KBM-7 (cell line): ENCODE results near the gene C12orf76.
"Not testable (repeated sequence)": the region's sequence is repeated elsewhere in the genome, so short reads cannot be mapped to it uniquely, and the experiment has no call there.

Experiments
- DNase-seq: peaks from one replicate; pipeline ENCODE4 v3.0.0-alpha.2; 2015
- in situ Hi-C: fragments of 300-500 bp; cut with MboI; formaldehyde crosslinking; loops from 2 replicates; pipeline ENCODE4 v1.14.3; 2020; ENCODE audit warnings: low sequenced_read_pairs, low pct_unique_long_range_greater_than_20kb, mixed read lengths

Gene C12orf76, protein sequence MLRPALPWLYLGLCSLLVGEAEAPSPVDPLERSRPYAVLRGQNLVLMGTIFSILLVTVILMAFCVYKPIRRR

GRCh38 chr12:110048242-110049027 lies at the start of gene C12orf76:
Gene C12orf76, minus strand, starts transcription at chr12:110048522. Its CDS starts 27 bp downstream, at chr12:110048495.
- in situ Hi-C loops = no loop called here
- DNase-seq = peak; percentile 98

- peak; percentile 12 for DNase-seq
- in situ Hi-C loops = no loop called here
Observed at GRCh38 chr12:110093631-110094311, 45.4 kb upstream of the C12orf76 start.

GRCh38 chr12:110091136-110091711 lies 42.9 kb upstream of the C12orf76 start:
- DNase-seq = no peak
- in situ Hi-C loops = no loop called here

- in situ Hi-C loops = no loop called here
- no peak for DNase-seq
Observed at GRCh38 chr12:110090266-110091135, 42.2 kb upstream of the C12orf76 start.

GRCh38 chr12:110088936-110089335 lies 40.6 kb upstream of the C12orf76 start:
- peak; percentile 72 for DNase-seq
- in situ Hi-C loops = no loop called here

GRCh38 chr12:110088216-110088615 lies 39.9 kb upstream of the C12orf76 start:
- in situ Hi-C loops = not testable (repeated sequence)
- peak; percentile 53 for DNase-seq

- no peak for DNase-seq
- in situ Hi-C loops = no loop called here
Observed at GRCh38 chr12:110084314-110085015, 36.1 kb upstream of the C12orf76 start.

- in situ Hi-C loops = no loop called here
- no peak for DNase-seq
Observed at GRCh38 chr12:110080410-110080809, 32.1 kb upstream of the C12orf76 start.

DNA sequence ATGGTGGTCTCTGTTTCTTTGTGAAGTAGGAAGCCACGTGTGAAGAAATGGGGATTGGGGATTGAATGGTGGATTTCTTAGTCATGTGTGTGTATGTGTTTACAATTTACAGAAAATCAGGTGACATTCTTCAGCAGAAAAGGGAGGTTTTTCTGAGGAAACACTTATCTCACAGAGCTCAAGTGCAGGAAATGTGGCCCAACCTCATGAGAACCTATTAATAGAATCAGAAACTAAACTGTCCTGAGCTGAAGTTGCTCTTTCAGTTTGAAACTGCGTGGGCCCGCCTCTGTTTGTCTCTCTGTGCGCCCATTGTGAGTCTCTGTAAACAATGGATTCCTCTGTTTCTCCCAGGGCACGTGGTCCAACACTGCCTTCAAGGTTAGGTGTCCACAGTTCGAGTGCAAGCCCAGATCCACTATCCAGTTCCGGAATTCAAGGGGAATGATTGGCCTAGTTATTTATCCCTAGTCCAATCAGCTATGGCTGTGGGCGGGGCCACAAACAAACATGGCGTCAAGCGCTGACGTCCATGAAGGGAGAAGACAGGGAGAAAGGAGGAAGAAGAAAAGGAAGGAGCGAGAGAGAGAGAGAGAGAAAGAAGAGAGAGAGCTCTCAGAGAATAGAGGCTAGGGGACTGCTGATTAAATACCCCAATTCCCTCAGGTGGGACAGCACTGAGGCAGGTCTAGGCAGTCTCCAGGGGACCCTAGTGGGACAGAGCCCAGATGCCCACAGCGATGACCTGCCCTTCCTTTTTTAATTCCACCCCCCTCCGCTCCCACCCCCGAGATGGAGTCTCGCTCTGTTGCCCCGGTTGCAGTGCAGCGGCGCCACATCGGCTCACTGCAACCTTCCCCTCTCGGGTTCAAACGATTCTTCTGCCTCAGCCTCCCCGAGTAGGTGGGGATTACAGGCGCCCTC lies 31.4 kb upstream of the C12orf76 start:
- peak; percentile 88 for DNase-seq

DNA sequence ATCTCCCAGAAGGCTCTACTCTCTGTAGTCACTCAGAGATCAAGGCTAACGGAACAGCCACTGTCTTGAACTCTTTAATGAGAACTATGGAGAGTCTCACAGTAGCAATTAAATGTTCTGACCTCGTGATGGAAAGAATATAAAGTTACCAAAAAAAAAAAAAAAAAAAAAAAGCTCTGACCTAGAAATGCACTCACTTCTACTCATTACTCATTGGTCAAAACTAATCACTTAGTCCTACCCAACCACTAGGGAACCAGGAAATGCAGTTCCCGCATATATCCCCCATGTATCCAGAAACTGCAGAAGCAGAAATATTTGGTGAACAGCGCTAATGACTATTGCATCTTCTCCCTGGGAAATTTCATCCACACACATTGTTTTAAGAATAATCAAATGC lies 29.5 kb upstream of the C12orf76 start:
- no peak for DNase-seq
- in situ Hi-C loops = no loop called here

More for the DNA sequence above, 31.4 kb upstream of the C12orf76 start:
- in situ Hi-C loops = no loop called here

- in situ Hi-C loops = no loop called here
- no peak for DNase-seq
Observed at GRCh38 chr12:110075880-110076279, 27.6 kb upstream of the C12orf76 start.

DNA sequence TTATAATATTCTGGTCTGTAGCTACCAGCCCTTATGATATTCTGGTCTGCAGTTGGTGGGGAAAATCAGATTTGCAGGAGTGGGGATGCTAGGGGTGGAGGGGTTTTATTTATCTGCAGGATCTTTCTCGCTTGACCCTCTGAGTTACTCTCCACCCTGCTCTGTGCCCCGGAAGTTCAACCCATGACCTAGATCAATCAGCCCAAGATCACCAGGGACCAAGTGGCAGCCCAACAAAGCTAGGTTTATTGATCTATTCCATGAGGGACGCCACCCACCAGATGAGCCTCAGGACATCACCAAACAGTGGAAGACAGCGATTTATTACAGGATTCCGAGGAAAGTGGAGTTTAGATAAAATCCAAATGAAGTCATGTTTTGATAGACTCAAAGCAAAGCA lies 25.8 kb upstream of the C12orf76 start:
- in situ Hi-C loops = no loop called here
- no peak for DNase-seq

GRCh38 chr12:110073049-110073831 lies 24.9 kb upstream of the C12orf76 start:
- DNase-seq = no peak
- in situ Hi-C loops = no loop called here

DNA sequence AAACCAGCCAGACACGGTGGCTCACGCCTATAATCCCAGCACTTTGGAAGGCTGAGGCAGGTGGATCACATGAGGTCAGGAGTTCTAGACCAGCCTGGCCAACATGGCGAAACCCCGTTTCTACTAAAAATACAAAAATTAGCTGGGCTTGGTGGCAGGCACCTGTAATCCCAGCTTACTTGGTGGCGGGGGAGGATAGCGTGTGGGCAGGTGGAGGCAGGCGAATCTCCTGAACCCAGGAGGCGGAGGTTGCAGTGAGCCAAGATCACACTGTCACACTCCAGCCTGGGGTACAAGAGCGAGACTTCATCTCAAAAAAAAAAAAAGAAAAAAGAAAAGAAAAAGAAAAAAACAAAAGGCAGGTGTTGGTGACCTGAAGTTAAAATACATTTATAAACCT lies 24.3 kb upstream of the C12orf76 start:
- DNase-seq, in situ Hi-C loops: not testable (repeated sequence)

- in situ Hi-C loops = no loop called here
- no peak for DNase-seq
Observed at GRCh38 chr12:110071967-110072366, 23.6 kb upstream of the C12orf76 start.

GRCh38 chr12:110071504-110071903 lies 23.2 kb upstream of the C12orf76 start:
- in situ Hi-C loops = no loop called here
- DNase-seq = no peak

GRCh38 chr12:110068654-110069053 lies 20.3 kb upstream of the C12orf76 start:
- in situ Hi-C loops = no loop called here
- no peak for DNase-seq
